ENCODE measurements around the gene KRTAP13-3.

- TF ChIP-seq POLR2A (IDR thresholded peaks at IDR 0.05) = no peak
- no peak for TF ChIP-seq CTCF (IDR thresholded peaks at IDR 0.05)
Measured at GRCh38 chr21:30382201-30382600, 43.5 kb downstream of the KRTAP13-3 start.

Measured in body of pancreas (tissue), 4 donors.